IPS-18c (cell line): ENCODE data around the gene PSMC5.
A peak's percentile ranks its signal among the peaks of the same experiment; 100 is the strongest.
"Not testable (repeated sequence)": the region's sequence is repeated elsewhere in the genome, so short reads cannot be mapped to it uniquely, and the experiment has no call there.

Experiments used
- H3K4me3 ChIP-seq: 2 replicates; pipeline ENCODE4 v1.7.0; 2013; ENCODE audit warnings: low read depth, mild to moderate bottlenecking, low read length, moderate library complexity; ENCODE audit not compliant: insufficient read depth
- H3K9me3 ChIP-seq: one replicate; pipeline ENCODE4 v1.6.1; 2013; ENCODE audit warnings: mild to moderate bottlenecking, low read length, moderate library complexity; ENCODE audit not compliant: control insufficient read depth, insufficient read depth

The PSMC5 gene

DNA sequence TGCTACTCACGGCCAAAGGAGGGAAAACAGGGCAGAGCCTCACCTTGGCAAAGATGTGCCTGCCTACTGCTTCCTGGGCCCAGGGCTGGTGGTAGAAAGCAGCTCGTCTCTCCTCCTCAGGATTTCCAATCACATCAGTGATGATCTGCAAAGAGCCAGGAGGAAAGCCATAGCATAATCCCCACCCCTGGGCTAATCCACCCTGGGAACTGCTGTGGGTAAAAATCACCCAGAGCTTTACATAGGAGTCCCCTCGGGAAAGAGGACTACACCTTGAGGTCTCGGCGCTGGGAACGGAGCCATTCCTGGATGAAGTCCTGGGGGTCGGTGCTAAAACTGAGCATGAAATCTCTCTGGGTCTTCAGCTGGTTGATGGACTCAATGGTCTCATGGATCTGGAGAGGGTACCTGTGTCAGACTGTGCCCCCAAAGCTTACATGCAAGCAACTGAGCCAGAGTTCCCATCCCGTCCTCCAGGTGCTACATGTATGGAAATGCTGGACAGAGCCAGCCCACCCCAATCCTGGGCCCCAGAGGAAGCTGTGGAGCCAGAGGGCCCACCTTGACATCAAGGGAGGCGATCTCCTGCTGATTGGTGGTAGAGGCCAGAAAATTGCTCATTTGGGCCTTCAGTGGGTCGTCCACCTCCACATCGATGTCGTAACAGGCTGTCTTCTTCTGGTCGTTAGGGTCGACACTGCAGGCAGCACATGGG, 6.0 kb downstream of the PSMC5 start:
- H3K4me3 ChIP-seq: no peak overlapping the region

DNA sequence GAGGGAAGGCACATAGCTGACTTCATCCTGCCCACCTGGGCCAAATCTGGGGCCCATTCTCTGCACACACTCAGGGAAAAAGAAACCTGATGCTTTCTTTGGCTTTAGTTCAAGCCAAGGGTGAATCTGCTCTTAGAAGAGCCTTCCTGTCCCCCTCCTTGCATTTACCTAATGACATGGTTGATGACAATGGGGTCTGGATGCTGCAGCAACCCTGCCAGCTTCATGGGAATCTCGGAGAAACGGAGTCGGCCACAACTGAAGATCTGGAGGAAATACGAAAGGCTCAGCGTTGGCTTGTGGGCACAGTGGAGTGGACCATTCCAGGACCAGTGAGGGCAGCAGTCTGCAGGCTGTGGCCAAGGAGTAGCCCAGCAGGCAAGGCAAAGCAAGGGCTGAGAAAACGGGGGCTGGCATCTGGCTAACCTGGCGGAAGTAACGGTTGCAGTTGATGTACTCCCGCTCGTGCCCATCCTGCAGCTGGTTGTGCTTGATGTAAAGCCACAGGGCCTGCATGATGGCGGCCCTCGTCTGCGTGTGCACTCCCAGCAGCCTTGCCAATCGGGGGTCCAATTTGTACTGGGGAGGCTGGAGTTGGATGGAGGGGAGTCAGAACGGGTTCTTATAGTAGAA, 6.6 kb downstream of the PSMC5 start:
- Histone ChIP-seq H3K4me3 (no peak overlapping the region), H3K9me3 (no peaks in the 10 kb centered on the region)

More for the DNA sequence above, 6.0 kb downstream of the PSMC5 start:
- H3K9me3 ChIP-seq: no peaks in the 10 kb centered on the region

DNA sequence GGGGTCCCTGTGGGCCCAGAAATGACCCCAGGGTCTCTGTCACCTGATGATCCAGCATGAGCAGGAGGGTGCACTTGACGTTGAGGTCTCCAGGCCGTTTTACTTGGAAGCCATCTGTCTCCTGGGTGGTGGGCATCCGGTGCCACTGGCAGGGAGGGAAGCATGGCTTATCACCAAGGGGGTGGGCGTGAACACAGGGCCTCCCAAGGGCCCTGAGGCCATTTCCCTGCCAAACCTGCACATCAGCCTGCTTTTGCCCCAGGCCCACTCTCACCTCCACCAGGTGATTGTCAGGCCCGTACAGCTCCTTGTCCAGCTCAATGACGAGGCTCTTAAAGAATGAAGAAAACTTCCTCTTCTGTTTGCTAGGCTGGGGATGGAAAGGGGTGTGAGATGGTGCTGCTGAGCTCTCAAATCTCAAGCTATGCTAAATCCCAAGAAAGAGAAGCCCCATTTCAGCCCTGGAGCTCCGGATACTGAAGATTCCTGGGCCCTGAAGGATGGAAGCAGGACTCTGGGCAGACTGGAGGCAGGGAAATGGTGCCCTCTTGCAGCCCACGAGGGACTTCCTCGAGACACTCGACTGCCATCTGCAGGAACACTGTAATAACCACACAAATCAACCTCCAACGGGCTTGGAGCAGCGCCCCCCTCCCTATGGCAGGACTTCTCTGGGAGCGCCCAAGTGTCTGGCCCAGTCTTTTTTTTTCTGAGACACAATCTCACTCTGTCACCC, 7.4 kb downstream of the PSMC5 start:
- Histone ChIP-seq H3K4me3 (no peak overlapping the region), H3K9me3 (no peaks in the 10 kb centered on the region)

DNA sequence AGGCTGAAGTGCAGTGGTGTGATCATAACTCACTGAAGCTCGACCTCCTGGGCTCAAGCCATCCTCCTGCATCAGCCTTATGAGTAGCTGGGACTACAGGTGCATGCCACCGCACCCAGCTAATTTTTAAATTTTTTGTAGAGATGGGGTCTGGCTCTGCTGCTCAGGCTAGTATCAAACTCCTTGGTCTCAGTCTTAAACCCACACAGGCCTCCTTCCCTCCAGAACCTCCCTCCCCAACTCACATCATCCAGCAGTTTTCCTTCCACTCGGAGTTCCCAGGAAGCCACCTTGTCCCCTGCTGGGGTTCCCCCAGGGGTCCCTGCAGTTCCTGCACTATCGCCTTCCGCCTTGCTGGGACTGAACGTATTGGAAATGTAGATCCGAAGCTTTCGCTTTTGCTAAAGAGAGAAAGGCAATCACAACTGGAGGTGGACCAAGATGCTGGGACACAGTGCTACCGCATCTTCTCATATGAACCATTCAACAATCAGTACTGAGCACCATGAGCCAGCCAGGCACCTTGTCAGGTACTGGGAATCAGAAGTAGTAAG, 8.0 kb downstream of the PSMC5 start:
- no peak overlapping the region for H3K4me3 ChIP-seq
- no peaks in the 10 kb centered on the region for H3K9me3 ChIP-seq

DNA sequence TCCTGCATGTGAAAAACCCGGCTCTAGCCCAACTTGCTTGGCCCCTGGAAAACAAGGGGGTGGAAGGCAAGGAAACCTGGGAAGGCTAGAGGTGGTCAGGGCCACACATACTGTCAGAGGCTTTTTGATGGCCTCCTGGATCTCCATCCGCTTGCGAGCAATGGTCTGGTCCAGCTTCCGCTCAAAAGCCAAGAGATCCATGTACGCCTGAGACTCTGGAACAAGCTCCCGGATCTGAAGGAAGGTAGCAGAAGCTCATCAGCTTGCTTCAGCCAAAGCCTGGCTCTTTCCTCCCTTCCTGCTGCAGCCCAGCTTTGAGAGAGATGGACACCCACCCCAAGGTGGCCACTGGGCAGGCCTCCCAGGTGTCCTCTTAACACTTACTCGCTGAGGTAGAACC, 9.6 kb downstream of the PSMC5 start:
- Histone ChIP-seq H3K9me3 (no peaks in the 10 kb centered on the region), H3K4me3 (no peak overlapping the region)

DNA sequence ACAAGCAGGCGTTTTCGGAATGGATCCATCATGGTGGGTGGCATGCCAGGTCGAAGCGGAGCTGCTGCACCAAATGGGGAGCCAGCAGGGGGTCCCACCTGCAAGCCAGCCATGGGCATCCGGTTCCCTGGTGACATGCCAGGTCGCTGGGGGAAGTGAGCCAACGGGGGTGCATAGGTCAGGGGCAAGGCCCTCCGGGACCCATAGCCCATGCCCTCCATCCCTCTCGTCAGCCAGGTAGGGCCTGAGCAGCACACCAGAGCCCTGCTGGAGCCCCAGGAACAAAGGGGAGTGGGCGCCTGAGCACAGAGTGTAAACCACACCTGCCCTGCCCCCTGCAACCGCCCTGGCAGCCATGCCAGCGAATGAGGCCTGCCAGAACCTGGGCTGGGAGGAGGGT, 10.2 kb downstream of the PSMC5 start:
- Histone ChIP-seq H3K4me3 (no peak overlapping the region), H3K9me3 (no peaks in the 10 kb centered on the region)

DNA sequence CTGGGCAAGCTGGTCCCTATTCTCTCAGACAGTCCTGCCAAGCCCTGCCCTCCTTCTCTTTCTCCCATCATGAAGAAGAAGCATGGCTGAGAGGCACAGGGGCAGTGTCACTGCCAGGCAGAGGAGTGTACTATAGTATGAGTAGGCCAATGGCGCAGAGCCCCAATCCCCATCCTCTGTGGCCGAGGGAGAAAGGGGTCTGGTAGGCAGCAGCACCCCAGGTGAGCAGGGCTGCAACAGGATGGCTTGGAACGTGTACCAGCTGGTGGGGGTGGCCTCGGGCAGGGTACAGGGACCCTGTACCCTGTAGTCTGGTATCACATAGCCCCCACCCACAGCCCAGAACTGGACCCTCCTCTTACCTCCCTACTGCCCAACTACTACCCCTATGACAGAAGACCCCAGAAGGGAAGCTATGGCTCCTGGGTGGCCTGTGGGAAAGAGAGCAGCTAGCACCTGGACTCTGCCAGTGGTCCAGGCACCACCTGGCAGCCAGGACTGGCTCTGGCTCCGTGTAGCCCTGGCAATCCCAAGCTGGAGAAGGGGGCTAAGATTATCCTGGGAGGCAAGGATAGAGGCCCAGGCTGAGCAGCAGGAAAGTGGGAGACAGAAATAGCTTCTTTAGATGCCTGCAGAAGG, 10.8 kb downstream of the PSMC5 start:
- no peaks in the 10 kb centered on the region for H3K9me3 ChIP-seq
- H3K4me3 ChIP-seq: no peak overlapping the region

DNA sequence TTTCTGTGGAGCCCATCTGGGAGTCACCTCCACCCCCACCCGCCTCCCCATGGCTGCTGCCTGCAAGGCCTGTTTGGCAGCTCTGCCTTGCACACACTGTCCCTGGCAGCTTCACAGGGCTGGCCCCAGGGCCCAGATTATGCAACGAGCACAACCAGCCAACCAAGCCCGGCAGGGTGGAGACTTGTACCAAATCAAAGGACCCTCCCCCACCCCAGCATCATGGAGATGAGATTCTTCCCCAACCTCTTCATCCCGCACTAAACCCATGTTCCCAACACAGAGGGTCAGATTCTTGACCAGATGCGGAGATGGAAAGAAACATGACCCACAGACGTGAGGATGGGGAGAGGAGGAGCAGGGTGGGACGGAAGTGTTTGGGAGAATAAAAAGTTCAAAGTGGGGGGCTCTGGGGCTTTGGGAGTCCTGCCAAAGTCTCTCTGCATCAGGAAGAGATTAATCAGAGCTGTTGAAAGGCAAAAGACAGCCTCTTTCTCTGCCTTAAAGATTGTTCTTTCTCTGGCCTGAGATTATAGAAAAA, 11.5 kb downstream of the PSMC5 start:
- no peaks in the 10 kb centered on the region for H3K9me3 ChIP-seq
- H3K4me3 ChIP-seq: peak overlapping the region; percentile 17; the same call in 1 of the 2 replicates

DNA sequence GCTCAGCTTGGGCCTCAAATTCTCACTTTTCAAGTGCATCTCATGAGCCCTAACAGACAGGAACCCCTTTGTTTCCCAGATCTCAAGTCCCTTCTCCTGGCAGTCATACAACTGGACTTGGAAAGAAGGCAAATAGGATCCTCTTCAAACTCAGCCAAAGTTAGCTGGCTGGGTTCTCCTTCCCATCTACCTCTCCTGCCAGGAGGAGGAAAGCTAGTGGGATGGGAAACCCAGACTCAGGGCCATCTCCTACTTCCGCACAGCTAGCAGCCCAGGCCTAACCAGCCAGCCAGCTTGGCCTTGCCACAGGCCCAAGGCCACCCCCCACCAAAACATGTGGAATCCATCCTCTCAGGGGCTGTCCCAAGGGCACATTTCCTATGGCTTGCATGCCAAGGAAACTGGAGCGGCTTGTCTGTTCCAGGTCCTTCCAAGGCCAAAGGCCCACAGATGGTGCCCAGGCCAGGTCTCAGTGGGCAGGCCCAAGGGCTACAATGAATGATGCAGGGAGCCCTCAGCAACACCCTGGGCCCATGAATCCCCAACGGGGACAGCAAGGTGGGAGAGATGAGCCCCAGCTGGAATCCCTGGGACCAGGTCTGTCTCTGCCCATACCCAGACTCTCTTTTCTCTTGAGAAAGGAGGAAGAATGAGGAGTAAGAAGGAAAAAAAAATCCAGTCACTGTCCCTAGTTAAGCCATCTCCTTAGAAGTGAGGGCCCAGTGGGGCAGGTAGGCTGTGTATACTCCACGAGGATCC, 13.5 kb downstream of the PSMC5 start:
- no peaks in the 10 kb centered on the region for H3K9me3 ChIP-seq
- peak overlapping the region; percentile 77 for H3K4me3 ChIP-seq

DNA sequence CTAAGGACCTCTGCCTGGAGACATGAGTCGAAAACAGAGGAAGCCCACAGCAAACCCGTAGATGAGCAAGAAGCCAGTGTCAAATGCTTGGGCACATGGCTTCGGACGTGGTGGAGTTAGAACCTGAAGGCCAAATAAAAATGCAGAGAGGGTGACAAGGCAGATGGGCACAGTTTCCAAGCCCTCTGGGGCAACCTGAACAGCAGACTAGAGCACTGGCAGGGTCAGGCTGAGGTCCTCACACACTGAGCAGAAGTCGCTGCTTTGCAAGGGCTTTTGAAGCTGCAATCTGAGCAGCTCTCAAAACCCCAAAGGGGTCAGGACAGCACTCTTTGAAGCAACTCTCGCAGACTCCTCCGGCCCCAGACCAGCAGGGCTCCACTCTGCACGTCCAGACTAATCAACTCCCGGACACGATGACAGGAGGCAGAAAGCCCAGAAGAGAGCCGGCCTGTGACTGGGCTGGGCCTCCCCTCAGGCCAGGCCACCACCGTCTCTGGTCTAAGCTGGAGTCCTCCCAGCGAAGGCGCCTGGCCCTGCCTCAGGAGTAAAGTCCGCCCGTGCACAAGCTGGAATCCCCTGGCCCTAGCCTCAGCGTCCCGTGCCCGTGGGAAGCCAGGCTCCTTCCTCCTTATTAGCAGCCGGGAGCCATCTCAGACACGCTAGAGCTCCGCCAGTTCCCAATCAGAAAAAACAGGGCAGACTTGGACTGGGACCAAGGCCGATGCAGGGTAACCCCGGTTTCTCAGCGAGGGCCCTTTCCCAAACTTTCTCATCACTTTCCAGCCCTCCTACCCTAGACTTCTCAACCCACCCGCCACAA, 14.3 kb downstream of the PSMC5 start:
- H3K4me3 ChIP-seq: peak overlapping the region; percentile 77
- no peaks in the 10 kb centered on the region for H3K9me3 ChIP-seq

DNA sequence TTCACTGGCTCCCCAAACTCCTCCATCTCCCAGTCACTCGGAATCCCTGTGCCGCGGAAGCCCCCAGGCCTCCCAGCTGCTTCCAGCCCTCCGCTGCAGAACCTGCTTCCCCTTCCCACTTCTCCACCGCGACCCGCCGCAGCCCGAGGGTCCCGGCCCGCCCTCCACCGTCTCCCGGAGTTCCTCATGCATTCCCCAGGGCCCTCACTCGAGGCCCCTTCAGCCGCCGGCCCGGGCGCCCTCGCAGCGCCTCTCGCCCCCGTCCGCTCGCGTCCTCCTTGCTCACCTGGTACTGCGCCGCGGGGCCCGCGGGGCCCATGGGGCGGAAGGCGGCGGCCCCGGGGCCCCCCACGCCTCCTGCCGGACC, 14.9 kb downstream of the PSMC5 start:
- Histone ChIP-seq H3K4me3 (peak overlapping the region; percentile 77), H3K9me3 (no peaks in the 10 kb centered on the region)

DNA sequence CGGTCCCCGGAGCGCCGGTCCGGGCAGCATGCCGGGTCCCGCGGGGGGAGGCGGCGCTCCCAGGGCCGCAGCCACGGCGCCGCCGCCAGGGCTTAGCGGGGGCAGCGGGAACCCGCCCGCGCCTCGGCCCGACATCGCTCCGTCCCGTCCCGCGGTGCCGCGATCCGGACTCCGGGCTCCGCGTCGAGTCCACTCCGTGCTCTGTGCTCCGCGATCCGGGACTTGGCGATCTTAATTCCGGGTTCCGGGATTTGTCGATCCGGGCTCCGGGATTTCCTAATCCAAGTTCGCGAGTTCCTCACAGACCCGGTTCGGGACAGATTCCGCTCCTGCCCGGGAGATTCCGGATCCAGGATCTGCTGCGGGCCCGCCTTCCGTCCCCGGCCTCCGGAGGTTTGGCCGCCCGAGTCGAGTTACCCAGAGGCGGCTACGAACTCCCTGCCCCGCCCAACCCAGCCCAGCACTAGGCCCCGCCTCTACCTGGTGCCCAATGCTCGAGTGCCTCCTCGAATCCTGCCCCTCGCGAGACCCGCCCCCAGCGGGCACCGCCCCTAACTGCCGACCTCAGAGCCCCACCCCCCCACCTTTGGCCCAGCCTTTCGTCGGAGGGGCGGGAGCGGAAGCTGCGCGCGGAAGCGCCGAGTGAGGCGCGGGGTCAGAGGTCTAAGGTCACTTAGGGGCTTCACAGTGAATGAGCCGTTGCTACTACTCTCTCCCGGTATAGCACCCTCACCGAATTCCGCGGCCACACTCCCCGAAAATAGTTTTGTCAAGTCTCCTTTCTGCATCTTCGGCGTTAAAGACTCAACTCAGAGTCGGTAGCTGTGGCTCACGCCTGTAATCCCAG, 15.5 kb downstream of the PSMC5 start, which contains the start of gene SMARCD2:
Gene SMARCD2, minus strand, starts transcription at position 146 of the 847 bp plus-strand sequence. Its CDS starts 11 bp downstream, at position 135.
- H3K4me3 ChIP-seq: peak within 1 kb of the TSS; percentile 77
- no peaks in the 10 kb centered on the region for H3K9me3 ChIP-seq

DNA sequence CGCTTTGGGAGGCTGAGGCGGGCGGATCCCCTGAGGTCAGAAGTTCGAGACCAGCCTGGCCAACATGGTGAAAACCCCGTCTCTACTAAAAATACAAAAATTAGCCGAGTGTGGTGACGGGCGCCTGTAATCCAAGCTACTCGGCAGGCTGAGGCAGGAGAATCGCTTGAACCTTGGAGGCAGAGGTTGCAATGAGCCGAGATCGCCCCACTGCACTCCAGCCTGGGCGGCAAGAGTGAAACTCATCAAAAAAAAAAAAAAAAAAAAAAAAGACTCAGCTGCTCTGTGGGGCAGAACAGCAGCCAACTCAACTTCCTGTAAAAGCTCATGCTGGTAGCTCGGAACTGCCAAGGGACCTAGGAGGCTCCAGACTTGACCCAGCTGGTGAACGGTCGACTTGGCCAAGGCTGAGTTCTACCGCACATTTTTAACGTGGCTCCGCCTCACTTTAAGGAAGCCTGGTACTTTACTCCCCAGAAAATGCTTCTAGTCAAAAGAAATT, 16.2 kb downstream of the PSMC5 start:
- peak overlapping the region; percentile 65 for H3K4me3 ChIP-seq

DNA sequence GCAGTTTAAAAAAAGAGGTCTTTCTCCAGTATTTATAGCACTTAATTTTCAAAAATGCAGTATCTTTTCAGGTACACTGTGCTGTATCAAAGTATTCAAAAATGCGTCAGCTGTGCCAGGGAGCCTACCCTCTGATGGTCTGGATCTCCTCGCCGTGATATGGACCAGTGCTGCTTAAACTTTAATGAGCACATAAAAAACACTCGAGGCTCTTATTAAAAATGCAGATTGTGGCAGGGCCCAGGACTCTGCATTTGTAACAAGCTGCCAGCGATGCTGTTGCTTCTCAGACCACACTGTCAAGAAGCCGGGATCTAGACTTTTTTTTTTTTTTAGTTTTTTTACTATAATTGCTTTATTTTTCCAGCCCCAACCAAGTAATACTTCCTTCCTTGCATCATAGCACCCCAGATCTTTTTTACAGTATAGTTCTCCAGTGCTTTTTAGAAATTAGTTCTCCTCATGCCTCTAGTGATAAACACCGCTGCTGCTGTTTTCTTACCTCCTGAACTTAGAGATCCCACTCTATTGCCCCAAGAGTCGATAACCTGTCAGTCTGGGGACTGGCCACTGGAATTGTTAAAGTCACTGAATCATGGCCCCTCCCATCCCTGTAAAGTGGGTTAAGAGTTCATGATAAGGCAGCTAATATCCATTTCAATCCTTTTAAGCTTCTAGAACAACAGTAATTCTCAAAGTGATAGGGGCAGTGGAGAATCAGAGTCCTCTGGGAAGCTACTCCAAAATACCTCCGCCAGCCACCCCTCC, 16.9 kb downstream of the PSMC5 start:
- no peak overlapping the region; the same call in 1 of the 2 replicates for H3K4me3 ChIP-seq
- H3K9me3 ChIP-seq: no peaks in the 10 kb centered on the region

More for the DNA sequence above, 16.2 kb downstream of the PSMC5 start:
- not testable (repeated sequence) for H3K9me3 ChIP-seq
